ENCODE data around the gene CCDC3. TPM values are rescaled to one million over a fixed set of nuclear protein-coding genes. Genes with fewer than 3 reads are reported as not detected.

Gene CCDC3
- total RNA-seq, 1 donor from 2014 or later: 1.1 TPM

- H3K4me3 Mint-ChIP-seq (ENCODE audit: low read depth): no peak overlapping the region
- no peaks in the 10 kb centered on the region for H3K27me3 Mint-ChIP-seq
- TF ChIP-seq CTCF (IDR thresholded peaks at IDR 0.05; ENCODE audit: unreplicated experiment): no peak
- H3K27ac Mint-ChIP-seq: no peak overlapping the region
- no peak for DNase-seq (ENCODE audit: low spot score, unreplicated experiment)
- no peaks in the 10 kb centered on the region for H3K4me1 Mint-ChIP-seq (ENCODE audit: low read depth)
- H3K36me3 Mint-ChIP-seq (ENCODE audit: insufficient read depth): no peaks in the 10 kb centered on the region
- peaks cover 6% of the 10 kb centered on the region for H3K9me3 Mint-ChIP-seq (ENCODE audit: low read depth)
Measured at GRCh38 chr10:12947741-12948140, 53.8 kb downstream of the CCDC3 start.

- no peak for DNase-seq (ENCODE audit: low spot score, unreplicated experiment)
- Mint-ChIP-seq H3K4me3 (ENCODE audit: low read depth) (no peak overlapping the region), H3K9me3 (ENCODE audit: low read depth) (no peaks in the 10 kb centered on the region), H3K27ac (no peak overlapping the region), H3K36me3 (ENCODE audit: insufficient read depth) (no peaks in the 10 kb centered on the region), H3K27me3 (no peaks in the 10 kb centered on the region), H3K4me1 (ENCODE audit: low read depth) (no peaks in the 10 kb centered on the region)
- TF ChIP-seq CTCF (IDR thresholded peaks at IDR 0.05; ENCODE audit: unreplicated experiment): no peak
Measured at GRCh38 chr10:12946372-12946771, 55.1 kb downstream of the CCDC3 start.

- H3K4me3 Mint-ChIP-seq (ENCODE audit: low read depth): no peak overlapping the region
Measured at GRCh38 chr10:12945690-12946359, 55.7 kb downstream of the CCDC3 start.

GRCh38 chr10:12944931-12945330, 56.6 kb downstream of the CCDC3 start:
- Mint-ChIP-seq H3K27ac (no peak overlapping the region), H3K4me1 (ENCODE audit: low read depth) (no peaks in the 10 kb centered on the region), H3K4me3 (ENCODE audit: low read depth) (no peak overlapping the region), H3K27me3 (no peaks in the 10 kb centered on the region), H3K36me3 (ENCODE audit: insufficient read depth) (no peaks in the 10 kb centered on the region), H3K9me3 (ENCODE audit: low read depth) (no peaks in the 10 kb centered on the region)
- DNase-seq (ENCODE audit: low spot score, unreplicated experiment): no peak
- no peak for TF ChIP-seq CTCF (IDR thresholded peaks at IDR 0.05; ENCODE audit: unreplicated experiment)

More at GRCh38 chr10:12945690-12946359, 55.7 kb downstream of the CCDC3 start:
- Mint-ChIP-seq H3K9me3 (ENCODE audit: low read depth) (no peaks in the 10 kb centered on the region), H3K27me3 (no peaks in the 10 kb centered on the region), H3K27ac (no peak overlapping the region), H3K4me1 (ENCODE audit: low read depth) (no peaks in the 10 kb centered on the region), H3K36me3 (ENCODE audit: insufficient read depth) (no peaks in the 10 kb centered on the region)
- no peak for DNase-seq (ENCODE audit: low spot score, unreplicated experiment)
- TF ChIP-seq CTCF (IDR thresholded peaks at IDR 0.05; ENCODE audit: unreplicated experiment): no peak

- DNase-seq (ENCODE audit: low spot score, unreplicated experiment): no peak
- Mint-ChIP-seq H3K4me1 (ENCODE audit: low read depth) (no peaks in the 10 kb centered on the region), H3K27me3 (no peaks in the 10 kb centered on the region), H3K36me3 (ENCODE audit: insufficient read depth) (no peaks in the 10 kb centered on the region), H3K9me3 (ENCODE audit: low read depth) (no peaks in the 10 kb centered on the region), H3K4me3 (ENCODE audit: low read depth) (no peak overlapping the region), H3K27ac (no peak overlapping the region)
- TF ChIP-seq CTCF (IDR thresholded peaks at IDR 0.05; ENCODE audit: unreplicated experiment): no peak
Measured at GRCh38 chr10:12943425-12943824, 58.1 kb downstream of the CCDC3 start.
